Smooth muscle cell of the brain vasculature (primary cell): ENCODE results near the gene ZMIZ2.
"Not testable (repeated sequence)": the region's sequence is repeated elsewhere in the genome, so short reads cannot be mapped to it uniquely, and the experiment has no call there.

Source experiments
- DNase-seq: peaks from one replicate; pipeline ENCODE4 v3.0.0-alpha.2; 2012; ENCODE audit warnings: low read depth, low spot score

Gene ZMIZ2

GRCh38 chr7:44748045-44748947, at the start of gene ZMIZ2:
Gene ZMIZ2, plus strand, starts transcription at chr7:44748847. Its CDS starts 7,403 bp downstream, at chr7:44756250.
- DNase-seq = peak; percentile 58

DNA sequence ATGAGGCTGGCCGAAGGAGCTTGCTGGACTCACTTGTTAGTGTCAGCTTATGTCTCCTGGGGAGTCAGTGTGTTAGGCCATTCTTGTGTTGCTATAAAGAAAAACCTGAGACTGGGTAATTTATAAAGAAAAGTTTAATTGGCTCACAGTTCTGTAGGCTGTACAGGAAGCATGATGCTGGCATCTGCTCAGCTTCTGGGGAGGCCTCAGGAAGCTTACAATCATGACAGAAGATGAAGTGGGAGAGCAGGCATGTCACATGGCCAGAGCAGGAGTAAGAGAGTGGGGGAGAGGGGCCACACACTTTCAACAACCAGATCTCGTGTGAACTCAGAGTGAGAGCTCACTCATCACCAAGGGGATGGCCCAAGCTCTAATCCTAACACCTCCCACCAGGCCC, 49.0 kb upstream of the ZMIZ2 start:
- DNase-seq = not testable (repeated sequence)

GRCh38 chr7:44700322-44700721, 48.3 kb upstream of the ZMIZ2 start:
- DNase-seq = no peak

DNA sequence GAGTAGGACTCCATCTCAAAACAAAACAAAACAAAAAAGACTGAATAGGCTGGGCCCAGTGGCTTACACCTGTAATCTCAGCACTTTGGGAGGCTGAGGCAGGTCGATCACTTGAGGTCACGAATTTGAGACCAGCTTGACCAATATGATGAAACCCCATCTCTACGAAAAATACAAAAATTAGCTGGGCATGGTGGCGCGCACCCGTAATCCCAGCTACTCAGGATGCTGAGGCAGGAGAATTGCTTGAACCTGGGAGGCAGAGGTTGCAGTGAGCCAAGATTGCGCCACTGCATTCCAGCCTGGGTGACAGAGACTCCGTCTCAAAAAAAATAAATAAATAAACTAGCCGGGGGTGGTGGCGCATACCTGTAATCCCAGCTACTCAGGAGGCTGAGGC, 45.3 kb upstream of the ZMIZ2 start:
- not testable (repeated sequence) for DNase-seq

- no peak for DNase-seq
Measured at GRCh38 chr7:44703921-44704320, 44.7 kb upstream of the ZMIZ2 start.

DNA sequence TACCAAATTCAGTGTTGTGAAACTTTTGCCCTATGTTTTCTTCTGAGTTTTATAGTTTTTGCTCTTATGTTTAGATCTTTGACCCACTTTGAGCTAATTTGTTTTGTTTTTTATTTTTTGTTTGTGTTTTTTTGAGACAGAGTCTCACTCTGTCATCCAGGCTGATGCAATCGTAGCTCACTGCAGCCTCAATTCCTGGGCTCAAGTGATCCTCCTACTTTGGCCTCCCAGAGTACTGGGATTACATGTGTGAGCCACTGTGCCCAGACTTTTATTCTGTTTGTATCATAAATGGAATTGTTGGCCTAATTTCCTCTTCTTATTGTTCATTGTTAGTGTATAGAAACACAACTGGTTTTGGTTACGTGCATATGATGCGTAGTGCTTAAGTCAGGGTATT, 43.2 kb upstream of the ZMIZ2 start:
- no peak for DNase-seq

DNA sequence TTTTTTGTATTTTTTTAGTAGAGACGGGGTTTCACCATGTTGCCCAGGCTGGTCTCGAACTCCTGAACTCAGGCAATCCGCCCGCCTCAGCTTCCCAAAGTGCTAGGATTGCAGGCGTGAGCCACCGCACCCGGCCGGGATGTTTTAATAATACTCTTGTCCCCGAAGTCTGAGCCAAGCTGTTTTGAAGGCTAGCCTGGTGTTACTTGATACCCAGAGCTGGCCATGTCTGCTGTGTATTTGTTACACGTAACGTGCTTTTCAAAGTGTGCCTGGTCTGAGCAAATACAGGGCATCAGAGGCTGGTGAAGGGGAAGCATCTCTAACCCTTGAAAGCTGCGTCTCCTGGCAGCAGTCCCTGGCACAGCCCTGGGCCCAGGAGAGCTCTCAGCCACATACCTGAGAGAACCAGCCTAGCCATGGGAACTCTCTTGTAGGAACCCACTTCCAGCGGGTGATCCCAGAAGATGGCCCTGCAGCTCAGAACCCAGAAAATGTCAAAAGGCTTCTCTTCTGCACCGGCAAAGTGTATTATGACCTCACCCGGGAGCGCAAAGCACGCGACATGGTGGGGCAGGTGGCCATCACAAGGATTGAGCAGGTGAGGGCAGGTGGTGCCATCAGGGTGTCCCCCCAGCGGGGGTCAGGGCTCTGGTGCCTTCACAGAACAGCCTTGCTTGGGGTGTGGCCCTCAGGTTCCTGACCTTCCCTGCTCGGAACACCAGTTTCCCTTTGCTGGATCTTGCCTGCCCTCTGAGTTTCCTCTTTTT, 41.7 kb upstream of the ZMIZ2 start:
- DNase-seq = no peak

DNA sequence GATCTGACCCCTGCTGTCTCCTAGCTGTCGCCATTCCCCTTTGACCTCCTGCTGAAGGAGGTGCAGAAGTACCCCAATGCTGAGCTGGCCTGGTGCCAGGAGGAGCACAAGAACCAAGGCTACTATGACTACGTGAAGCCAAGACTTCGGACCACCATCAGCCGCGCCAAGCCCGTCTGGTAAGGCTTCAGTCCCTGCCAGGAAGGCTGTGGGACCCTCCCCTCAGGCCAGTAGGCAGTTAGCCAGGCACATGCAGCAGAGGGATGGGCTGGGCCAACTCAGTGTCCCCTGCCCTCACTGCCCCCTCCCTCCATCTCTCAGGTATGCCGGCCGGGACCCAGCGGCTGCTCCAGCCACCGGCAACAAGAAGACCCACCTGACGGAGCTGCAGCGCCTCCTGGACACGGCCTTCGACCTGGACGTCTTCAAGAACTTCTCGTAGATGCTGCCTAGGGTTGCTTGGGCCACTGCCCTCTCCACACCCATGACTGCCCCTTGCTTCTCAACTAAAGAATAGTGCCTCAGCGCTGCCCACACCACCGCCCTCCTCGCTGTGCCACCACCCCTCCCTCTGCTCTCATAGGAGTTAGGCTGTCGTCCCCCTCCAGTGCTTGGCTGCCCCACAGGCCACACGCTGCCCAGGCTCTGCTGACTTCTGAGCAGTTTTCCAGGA, 41.0 kb upstream of the ZMIZ2 start:
- no peak for DNase-seq

- DNase-seq = no peak
Measured at GRCh38 chr7:44709011-44709915, 39.4 kb upstream of the ZMIZ2 start.

DNA sequence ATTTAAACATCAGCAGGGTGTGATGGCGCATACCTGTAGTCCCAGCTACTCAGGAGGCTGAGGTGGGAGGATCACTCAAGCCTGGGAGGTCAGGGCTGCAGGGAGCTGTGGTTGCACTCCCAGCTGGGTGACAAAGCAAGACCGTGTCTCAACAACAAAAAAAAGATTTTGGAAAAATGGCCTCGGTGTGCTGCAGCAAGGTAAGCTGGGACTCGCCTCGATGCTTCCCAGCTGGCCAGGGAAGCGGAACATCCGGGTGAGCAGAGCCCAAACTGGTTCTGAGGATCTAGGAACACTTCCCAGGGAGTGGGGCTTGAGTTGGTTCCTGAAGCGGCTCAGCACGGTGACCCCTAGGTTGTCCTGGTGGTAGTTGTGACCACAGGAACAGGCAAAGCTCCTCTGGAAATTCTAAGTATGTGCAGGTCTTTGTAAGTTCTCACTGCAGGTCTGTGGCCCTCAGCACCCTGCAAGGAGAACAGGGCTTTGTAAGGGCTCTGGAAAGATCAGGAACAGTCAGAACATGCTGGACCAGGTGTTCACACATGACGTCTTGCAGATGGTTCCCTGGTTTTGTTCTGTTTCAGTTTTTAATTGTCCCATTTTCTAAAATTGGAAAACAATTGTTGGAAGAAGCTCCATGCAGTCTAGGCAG, 38.6 kb upstream of the ZMIZ2 start:
- DNase-seq = no peak

DNA sequence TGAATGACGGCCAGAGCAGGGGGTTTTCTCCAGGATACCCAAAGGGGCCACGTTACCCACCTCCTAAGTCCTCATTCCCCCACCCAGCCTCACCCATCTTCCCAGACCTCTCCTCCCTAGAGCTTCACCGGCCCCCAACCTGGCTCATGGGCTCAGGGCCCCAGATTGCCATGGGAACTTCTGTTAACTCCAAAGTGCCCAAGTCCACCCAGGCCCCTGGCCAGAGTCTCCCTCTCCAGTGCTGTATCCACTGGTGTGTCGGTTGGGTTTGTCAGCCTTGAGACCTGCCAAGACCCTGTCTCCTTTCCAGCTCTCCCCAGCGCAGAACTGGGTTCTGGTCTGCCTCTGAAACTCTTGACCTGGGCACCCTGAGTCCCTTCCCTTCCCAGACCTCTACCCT, 37.1 kb upstream of the ZMIZ2 start:
- no peak for DNase-seq

GRCh38 chr7:44712012-44712411, 36.6 kb upstream of the ZMIZ2 start:
- no peak for DNase-seq

DNA sequence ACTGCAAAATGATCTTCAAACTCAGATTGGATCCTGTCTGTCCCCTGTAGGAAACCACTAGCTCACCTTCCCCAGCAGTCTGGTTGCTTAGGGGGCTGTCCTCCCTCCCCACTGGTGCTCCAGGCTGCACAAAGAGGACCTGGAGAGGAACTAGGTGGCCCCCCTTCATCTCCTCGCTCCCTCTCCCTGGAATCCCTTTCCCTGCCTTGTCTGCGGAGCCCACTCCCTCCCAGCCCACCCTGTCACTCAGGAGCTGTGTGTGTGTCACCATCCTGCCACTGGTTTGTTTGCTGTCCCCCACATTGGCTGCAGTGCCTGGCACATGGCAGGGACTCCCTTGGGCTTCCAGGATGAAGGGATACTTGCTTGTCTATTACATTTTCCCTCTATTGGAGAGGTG, 35.5 kb upstream of the ZMIZ2 start:
- DNase-seq = no peak

DNA sequence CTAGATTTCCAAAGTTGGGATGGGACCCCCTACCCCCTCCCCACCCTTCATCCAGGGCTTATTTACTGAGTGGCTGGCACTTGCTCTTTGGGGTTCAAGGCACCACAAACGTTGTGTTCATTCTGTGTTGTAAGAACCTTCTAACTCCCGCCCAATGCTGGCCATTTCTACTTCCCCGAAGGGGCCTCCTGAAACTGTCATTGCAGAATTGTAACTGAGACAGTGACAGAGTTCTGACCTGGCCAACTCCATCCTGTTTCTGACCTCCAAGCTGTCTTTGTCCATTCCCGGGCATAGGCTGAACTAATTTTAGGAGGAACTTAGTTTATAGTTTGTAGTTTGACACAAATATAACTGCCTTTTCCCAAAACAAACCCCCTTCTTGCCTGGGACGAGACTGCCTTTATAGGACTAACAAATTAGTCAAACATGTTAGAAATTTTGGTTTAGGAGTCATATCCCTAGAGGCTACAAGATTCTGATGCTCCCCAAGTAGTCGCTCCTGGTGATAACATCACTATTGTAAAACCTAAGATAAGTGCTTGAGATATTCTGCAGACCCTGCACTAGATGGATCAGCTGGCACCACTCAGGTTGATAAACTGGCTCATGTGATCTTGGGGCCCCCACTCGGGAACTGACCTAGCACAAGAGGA, 34.8 kb upstream of the ZMIZ2 start:
- no peak for DNase-seq

- DNase-seq = no peak
Measured at GRCh38 chr7:44716205-44716604, 32.4 kb upstream of the ZMIZ2 start.

DNA sequence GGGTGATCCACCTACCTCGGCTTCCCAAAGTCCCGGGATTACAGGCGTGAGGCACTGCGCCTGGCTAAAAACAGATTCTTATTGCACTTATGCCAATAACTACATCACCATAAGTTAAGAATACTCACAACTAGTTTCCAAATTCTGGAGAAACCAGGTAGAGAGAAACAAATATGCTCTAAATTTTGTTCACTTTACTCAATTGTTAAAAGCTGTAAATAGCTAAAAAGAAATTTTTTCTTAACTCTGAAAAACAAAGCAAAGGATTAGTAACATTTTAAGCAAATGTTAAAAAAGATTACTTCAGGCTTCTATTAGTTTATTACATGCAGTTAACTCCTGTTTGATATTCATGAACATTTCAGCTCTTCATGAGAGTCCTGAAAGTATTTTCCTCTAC, 28.3 kb upstream of the ZMIZ2 start:
- no peak for DNase-seq

- no peak for DNase-seq
Measured at GRCh38 chr7:44724276-44724675, 24.4 kb upstream of the ZMIZ2 start.

DNA sequence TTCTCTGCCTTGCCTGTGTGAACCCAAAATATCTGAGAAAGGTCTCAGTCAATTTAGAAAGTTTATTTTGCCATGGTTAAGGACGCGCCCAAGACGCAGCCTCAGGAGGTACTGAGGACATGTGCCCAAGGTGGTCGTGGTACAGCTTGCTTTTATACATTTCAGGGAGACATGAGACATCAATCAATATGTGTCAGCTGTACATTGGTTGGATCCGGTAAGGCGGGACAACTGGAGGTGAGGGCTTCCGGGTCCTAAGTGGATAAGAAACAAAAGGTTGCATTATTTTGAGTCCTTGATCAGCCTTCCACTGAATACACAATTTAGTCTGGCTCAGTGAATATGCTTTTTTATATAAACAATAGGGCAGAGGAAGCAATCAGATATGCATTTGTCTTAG, 22.4 kb upstream of the ZMIZ2 start:
- not testable (repeated sequence) for DNase-seq

DNA sequence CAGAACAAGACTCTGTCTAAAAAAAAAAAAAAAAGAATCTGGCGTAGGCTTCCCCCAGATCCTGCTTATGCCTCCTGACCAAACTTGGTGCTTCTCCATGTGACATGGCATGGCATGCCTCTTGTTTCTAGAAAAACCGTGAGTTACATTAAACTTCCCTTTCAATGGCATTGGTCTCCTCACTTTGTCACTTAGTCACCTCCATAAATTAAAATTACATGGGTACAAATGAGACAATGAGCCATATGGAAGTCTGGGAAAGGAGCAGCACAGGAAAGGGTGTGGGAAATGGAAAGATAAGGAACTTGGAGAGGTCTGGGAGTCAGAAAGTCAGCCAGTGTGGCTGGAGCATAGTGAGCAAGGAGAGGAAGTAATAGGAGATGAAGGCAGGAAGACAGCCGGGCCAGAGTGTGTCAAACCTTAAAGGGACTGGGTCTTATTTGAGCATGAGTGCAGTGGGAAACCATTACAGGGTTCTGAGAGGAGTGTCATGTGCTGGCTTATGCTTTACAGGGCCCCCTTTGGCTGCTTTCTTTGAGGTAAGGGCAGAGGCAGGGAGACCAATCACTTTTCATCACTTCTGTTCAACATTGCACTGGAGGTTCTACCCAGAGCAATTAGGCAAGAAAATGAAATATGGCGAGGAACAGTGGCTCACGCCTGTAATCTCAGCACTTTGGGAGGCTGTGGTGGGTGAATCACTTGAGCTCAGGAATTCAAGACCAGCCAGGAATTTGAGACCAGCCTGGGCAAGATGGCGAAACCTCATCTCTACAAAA, 21.3 kb upstream of the ZMIZ2 start:
- no peak for DNase-seq

GRCh38 chr7:44727937-44728262, 20.7 kb upstream of the ZMIZ2 start:
- no peak for DNase-seq
